Nephron progenitor cell (in vitro differentiated cells): ENCODE results near the gene AKR1A1.

ENCODE experiments used
- DNase-seq: peaks from one replicate; pipeline ENCODE4 v3.0.0; 2021
- H3K27ac Mint-ChIP-seq: 2 replicates; pipeline ENCODE4 v1.8.0; 2021; ENCODE audit warnings: mild to moderate bottlenecking, moderate library complexity, mixed read lengths
- H3K27me3 Mint-ChIP-seq: 2 replicates; pipeline ENCODE4 v1.8.0; 2021; ENCODE audit warnings: mild to moderate bottlenecking, low read depth, mixed read lengths; ENCODE audit not compliant: poor library complexity
- H3K36me3 Mint-ChIP-seq: 2 replicates; pipeline ENCODE4 v1.8.0; 2021; ENCODE audit warnings: low read depth, mixed read lengths
- H3K4me1 Mint-ChIP-seq: 2 replicates; pipeline ENCODE4 v1.8.0; 2021; ENCODE audit warnings: mixed read lengths
- H3K4me3 Mint-ChIP-seq: 2 replicates; pipeline ENCODE4 v1.8.0; 2021; ENCODE audit warnings: mild to moderate bottlenecking, moderate library complexity, mixed read lengths
- H3K9me3 Mint-ChIP-seq: 2 replicates; pipeline ENCODE4 v1.8.0; 2021; ENCODE audit warnings: mild to moderate bottlenecking, moderate library complexity, mixed read lengths
- TF ChIP-seq, protein P1 (sequence below): fragments of 200-600 bp; sonication (generic); IDR thresholded peaks from 2 replicates; pipeline ENCODE4 v1.5.0; 2021; ENCODE audit warnings: antibody characterized with exemption

AKR1A1 gene

DNA sequence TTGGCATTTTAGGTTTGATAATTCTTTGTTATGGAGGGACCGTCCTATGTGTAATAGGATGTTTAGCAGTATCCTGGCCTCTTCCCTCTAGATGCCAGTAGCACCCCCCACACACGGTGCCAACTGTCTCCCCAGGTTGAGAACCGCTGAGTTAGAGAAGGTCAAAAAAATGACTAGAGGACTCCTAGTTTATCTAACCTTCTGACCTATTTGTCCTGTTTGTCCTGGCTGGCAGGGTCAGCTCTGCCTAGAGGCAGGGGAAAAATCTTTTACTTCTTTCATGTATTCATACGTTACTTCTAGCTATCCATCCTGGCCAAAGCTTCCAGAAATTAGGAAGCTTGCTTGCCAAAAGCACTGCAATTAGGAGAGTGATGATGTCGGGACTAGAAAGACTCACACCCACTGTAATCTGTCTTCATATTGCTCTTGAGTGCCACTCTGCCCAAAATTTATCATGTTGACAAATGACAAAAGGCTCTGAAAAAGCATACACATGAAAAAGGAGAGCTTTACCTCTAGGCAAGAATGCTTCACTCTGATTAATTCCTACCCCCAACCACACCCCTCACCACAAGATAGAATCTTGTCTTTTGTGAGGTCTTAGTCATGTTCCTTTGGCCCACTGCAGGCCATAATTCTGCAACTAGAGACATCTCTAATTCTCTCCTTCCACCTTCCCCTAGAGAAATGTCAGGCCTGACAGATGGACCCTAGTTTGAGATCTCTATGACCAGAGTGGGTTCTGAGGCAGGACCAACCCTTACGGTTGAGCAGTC lies 14.4 kb upstream of the AKR1A1 start:
- H3K9me3 Mint-ChIP-seq, result no peaks in the 10 kb centered on the region
- H3K27ac Mint-ChIP-seq, result no peak overlapping the region
- H3K4me1 Mint-ChIP-seq, result peaks cover 23% of the 10 kb centered on the region
- no peaks in the 10 kb centered on the region for H3K36me3 Mint-ChIP-seq
- H3K4me3 Mint-ChIP-seq, result peak overlapping the region; percentile 32
- H3K27me3 Mint-ChIP-seq, result peaks cover 5% of the 10 kb centered on the region
- DNase-seq, result no peak
- TF ChIP-seq, protein P1, sequence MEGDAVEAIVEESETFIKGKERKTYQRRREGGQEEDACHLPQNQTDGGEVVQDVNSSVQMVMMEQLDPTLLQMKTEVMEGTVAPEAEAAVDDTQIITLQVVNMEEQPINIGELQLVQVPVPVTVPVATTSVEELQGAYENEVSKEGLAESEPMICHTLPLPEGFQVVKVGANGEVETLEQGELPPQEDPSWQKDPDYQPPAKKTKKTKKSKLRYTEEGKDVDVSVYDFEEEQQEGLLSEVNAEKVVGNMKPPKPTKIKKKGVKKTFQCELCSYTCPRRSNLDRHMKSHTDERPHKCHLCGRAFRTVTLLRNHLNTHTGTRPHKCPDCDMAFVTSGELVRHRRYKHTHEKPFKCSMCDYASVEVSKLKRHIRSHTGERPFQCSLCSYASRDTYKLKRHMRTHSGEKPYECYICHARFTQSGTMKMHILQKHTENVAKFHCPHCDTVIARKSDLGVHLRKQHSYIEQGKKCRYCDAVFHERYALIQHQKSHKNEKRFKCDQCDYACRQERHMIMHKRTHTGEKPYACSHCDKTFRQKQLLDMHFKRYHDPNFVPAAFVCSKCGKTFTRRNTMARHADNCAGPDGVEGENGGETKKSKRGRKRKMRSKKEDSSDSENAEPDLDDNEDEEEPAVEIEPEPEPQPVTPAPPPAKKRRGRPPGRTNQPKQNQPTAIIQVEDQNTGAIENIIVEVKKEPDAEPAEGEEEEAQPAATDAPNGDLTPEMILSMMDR, result no peak

DNA sequence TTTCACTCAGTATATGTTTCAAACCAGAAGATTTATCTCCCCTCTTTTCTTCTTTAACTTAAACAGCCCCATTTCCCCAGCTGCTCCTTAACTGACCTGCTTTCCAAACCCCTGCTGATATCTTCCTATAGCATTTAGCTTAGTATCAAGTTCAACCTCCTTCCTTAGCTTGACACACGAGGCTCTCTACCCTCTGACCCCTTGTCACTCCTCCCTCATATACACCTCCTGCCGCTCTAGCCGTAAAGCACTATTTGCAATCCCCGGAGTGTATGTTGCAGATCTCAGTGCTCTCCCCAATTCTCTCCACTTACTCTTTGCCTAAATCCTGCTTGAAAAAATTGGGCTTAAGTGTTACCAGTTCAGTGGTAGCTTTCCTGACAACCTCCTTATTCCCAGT lies 13.7 kb upstream of the AKR1A1 start:
- TF ChIP-seq, protein P1, result no peak
- peaks cover 6% of the 10 kb centered on the region for H3K27me3 Mint-ChIP-seq
- H3K4me3 Mint-ChIP-seq, result peak overlapping the region; percentile 17
- no peaks in the 10 kb centered on the region for H3K36me3 Mint-ChIP-seq
- no peak for DNase-seq
- H3K4me1 Mint-ChIP-seq, result peaks cover 23% of the 10 kb centered on the region
- H3K9me3 Mint-ChIP-seq, result no peaks in the 10 kb centered on the region
- peak overlapping the region; percentile 23 for H3K27ac Mint-ChIP-seq

DNA sequence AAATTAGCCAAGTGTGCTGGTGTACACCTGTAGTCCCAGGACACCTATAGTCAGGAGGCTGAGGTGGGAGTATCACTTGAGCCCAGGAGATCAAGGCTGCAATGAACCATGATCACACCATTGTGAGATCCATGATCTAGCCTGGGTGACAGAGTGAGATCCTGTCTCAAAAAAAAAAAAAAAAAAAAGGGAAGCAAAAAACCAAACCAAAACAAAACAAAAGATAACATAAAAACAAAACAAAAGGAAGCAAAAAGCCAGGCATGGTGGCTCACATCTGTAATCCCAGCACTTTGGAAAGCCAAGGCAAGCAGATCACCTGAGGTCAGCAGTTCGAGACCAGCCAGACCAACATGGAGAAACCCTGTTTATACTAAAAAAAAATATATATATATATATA lies 9.4 kb upstream of the AKR1A1 start:
- TF ChIP-seq, protein P1, result no peak
- H3K36me3 Mint-ChIP-seq, result no peaks in the 10 kb centered on the region
- H3K27me3 Mint-ChIP-seq, result peaks cover 7% of the 10 kb centered on the region
- H3K9me3 Mint-ChIP-seq, result no peaks in the 10 kb centered on the region
- H3K4me3 Mint-ChIP-seq, result no peak overlapping the region
- H3K4me1 Mint-ChIP-seq, result peaks cover 34% of the 10 kb centered on the region
- no peak for DNase-seq
- no peak overlapping the region for H3K27ac Mint-ChIP-seq

DNA sequence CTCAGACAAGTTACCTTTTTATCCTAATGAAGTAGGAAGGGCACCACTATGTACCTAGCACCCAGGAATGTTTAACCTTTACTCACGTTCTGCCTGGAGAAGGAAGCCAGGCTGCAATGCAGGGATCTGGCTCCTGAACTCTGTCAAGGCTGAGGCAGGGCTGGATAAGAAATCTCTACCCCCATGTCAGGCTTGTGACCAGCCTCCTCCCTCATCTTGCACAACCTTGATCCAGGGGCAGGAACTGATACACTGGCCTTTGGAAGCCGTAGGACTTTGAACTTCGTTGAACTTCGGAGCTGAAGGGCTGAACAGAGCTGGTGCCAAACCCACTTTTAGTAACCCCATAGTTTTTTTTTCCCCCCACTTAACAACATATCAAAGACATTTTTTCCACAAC lies 8.0 kb upstream of the AKR1A1 start:
- Mint-ChIP-seq H3K4me3 (no peak overlapping the region), H3K9me3 (no peaks in the 10 kb centered on the region), H3K4me1 (peaks cover 20% of the 10 kb centered on the region), H3K27ac (no peak overlapping the region), H3K27me3 (peaks cover 15% of the 10 kb centered on the region), H3K36me3 (no peaks in the 10 kb centered on the region)
- TF ChIP-seq, protein P1, result no peak
- DNase-seq, result no peak

DNA sequence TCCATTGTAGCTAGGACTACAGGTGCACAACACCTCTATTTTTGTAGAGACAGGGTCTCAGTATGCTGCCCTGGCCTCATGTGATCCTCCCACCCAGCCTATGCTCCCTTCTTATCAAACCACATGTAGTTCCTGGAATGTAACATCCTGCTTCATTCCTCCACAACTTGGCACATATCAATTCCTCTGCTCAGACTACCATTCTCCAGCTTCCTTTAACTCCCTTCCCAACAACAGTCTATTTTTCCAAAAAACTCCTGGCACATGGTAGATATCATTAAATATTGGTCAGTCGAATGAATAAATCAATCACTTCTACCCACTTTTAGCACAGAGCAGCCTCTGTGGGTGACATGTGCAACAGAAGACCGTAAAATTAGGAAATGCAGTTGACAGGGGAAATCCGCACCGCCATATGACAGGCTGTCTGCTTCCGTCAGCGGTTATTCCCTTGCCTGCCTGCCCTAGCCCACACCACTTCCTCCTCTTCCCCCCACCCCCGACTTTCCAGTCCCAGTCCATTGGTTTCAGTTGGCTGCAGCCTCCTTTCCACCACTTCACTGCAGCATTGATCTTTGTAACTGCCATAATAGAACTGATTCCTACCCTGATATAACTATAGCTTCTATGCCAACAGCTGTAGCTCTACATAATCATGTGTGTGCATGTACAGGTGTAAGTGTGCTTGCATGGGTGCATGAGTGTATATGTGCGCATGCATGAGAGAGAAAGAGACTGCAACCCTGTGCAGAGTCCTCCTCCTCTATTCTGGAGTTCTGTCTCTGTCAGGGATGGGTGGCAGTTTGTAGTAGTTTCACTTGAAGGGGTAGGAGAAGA lies 6.8 kb upstream of the AKR1A1 start:
- H3K9me3 Mint-ChIP-seq, result no peaks in the 10 kb centered on the region
- H3K4me1 Mint-ChIP-seq, result peaks cover 19% of the 10 kb centered on the region
- TF ChIP-seq, protein P1, result no peak
- DNase-seq, result peak; percentile 39
- peaks cover 17% of the 10 kb centered on the region for H3K27me3 Mint-ChIP-seq
- H3K4me3 Mint-ChIP-seq, result no peak overlapping the region
- H3K27ac Mint-ChIP-seq, result peak overlapping the region; percentile 22
- no peaks in the 10 kb centered on the region for H3K36me3 Mint-ChIP-seq
